ENCODE data around the gene CDKN1C.

DNA sequence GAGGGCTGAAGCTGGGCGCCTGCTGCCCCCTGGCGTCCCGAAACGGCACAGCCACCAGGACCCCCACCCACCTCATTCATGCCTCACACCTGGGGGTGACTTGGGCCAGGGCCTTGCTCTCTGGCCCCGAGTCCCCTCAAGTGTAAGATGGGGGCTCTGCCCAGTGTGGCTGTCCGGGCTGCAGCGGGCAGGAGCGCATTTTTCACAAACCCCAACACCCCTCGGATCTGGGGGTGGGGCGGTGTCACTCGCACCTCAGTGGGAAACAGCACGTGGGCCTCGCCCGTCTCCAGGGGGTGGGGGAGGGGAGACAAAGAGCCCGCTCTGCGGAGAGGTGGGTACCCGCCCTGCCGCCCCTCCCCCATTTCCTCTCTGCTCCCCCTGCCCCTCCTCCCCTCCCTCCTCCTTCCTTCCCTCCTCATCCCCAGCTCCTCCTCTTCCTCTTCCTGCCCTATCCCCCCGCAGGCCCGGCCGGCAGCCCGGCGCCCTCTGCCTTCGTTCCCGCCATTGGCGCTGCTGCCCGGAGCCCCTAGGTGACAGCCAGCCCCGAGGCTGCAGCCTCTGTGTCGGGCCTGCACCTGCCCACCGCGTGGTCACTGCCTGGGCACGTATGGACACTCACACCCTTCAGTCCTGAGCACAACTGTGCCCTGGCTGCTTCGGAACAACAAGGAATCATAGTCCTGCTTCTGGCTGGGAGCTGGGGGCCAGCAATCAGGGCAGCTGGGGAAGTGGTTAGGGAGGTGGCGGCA lies 6.8 kb upstream of the CDKN1C start:
- TF ChIP-seq RAD21 (IDR thresholded peaks at IDR 0.05; ENCODE audit: low read depth): peak; percentile 86
- no peak for TF ChIP-seq CEBPB (IDR thresholded peaks at IDR 0.05)
- TF ChIP-seq REST (IDR thresholded peaks at IDR 0.05; ENCODE audit: low read depth): no peak
- no peak for TF ChIP-seq EP300 (IDR thresholded peaks at IDR 0.05; ENCODE audit: borderline replicate concordance)
- no peak for TF ChIP-seq CREB1 (IDR thresholded peaks at IDR 0.05; ENCODE audit: low read depth)
- TF ChIP-seq NFIC (IDR thresholded peaks at IDR 0.05): no peak; the same call in 1 of the 2 replicates
- TF ChIP-seq TEAD4 (IDR thresholded peaks at IDR 0.05): no peak
- TF ChIP-seq, protein P1, sequence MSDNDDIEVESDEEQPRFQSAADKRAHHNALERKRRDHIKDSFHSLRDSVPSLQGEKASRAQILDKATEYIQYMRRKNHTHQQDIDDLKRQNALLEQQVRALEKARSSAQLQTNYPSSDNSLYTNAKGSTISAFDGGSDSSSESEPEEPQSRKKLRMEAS (IDR thresholded peaks at IDR 0.05): peak; percentile 24; the same call in 1 of the 2 replicates
